H7 (cell line): ENCODE measurements around the gene NAV1. TPM values are rescaled to one million over a fixed set of nuclear protein-coding genes. Genes with fewer than 3 reads are reported as not detected.
"Not testable (repeated sequence)": the region's sequence is repeated elsewhere in the genome, so short reads cannot be mapped to it uniquely, and the experiment has no call there.

Source experiments
- DNase-seq: peaks from one replicate; pipeline ENCODE4 v3.0.0; 2012
- H3K27me3 ChIP-seq: 2 replicates; pipeline ENCODE4 v1.6.0; 2011; ENCODE audit warnings: mild to moderate bottlenecking, low read length; ENCODE audit not compliant: control insufficient read depth, insufficient read depth
- H3K36me3 ChIP-seq: replicated peaks from 2 replicates; pipeline ENCODE4 v1.5.1; 2011; ENCODE audit warnings: low read length; ENCODE audit not compliant: control insufficient read depth, insufficient read depth
- H3K4me3 ChIP-seq: 2 replicates; pipeline ENCODE4 v1.5.1; 2011; ENCODE audit warnings: low read depth, mild to moderate bottlenecking, control low read depth, low read length, moderate library complexity; ENCODE audit not compliant: insufficient read depth
- total RNA-seq: library from RNA; depleted of rRNA; stranded (reverse); fragments of >200 nt; shearing (Covaris generic); gene quantifications from 2 replicates; pipeline ENCODE4 v1.2.3, GENCODE V29; 2014

Gene NAV1
- total RNA-seq, 1 experiment from 2014 or later, result 13.2 TPM

DNA sequence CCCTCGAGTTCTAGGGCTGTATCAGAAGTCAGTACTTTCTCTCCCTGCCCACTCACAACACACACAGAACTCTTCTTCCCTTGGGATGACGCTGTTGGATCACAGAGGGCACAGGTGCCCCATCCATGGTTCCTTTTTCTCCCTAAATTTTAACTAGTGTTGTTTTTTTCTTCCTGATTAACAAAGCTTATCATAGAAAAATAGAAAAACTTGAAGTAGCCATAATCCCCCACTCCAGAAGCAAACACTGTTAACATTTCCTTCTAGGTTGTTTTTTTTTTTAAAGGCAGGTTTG is 27.5 kb downstream of the NAV1 start:
- no peaks in the 10 kb centered on the region for H3K36me3 ChIP-seq
- H3K27me3 ChIP-seq, result no peaks in the 10 kb centered on the region
- no peak for DNase-seq
- no peak overlapping the region for H3K4me3 ChIP-seq

DNA sequence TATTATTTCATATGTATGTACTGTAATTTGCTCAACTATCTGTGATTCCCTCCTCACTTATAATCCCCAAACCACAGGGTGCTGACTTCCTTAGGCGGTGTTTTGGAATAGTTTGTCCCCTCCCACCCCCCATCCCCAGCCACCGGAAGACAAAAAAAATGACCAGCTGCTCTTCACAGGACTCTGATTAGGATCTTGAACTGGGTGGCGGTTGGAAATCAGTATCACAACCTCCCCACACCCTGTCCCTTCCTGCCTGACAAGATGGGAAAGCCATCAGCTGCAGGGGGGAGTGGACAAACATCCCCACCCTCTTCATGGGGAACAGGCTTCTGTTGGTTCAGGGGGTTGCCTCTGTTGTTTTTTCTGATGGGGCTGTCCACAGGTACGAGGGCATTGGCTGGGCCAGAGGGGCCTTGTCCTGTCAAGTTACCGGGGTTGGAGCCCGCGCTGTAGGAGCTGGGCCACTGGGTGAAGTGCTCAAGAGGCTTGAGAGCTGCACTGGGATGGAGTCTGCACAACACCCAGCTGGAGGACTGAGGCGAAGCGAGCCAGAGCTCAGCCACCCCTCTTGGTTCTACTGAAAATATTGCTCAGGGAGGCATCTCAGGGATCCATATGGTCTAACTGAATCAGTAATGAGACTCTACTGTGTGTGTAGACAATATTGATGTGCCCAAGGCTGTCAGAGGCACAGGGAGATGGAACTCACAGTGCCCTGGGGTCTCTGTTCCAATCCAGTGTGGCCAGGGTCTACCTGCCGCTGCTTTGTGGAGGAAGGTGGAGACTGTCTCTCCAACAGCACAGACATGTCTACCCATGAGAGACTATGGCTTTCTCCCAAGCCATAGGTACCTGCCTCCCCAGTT is 28.2 kb downstream of the NAV1 start:
- Histone ChIP-seq H3K36me3 (no peaks in the 10 kb centered on the region), H3K4me3 (no peak overlapping the region)
- no peak for DNase-seq

DNA sequence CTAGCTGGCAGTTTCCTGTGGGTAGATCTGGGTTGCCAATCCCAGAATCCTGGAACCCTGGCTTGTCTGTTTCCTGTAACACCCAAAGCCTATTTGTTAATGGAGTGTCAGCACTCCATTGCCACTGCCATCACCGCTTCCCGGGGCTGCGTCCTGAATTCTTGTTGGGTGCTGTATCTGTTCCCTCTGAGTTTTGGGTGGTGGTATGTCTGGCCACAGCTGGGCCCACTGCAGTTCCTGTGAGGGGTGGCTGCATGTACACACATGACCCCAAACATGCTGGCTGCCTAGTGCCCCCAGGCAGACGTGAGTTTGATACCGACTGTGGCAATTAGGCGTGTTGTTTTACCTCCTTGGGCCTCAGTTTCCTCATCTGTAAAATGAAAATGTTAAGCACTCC is 29.3 kb downstream of the NAV1 start:
- DNase-seq, result no peak
- Histone ChIP-seq H3K36me3 (no peaks in the 10 kb centered on the region), H3K4me3 (no peak overlapping the region)

More for the DNA sequence above, 28.2 kb downstream of the NAV1 start:
- H3K27me3 ChIP-seq, result no peaks in the 10 kb centered on the region

DNA sequence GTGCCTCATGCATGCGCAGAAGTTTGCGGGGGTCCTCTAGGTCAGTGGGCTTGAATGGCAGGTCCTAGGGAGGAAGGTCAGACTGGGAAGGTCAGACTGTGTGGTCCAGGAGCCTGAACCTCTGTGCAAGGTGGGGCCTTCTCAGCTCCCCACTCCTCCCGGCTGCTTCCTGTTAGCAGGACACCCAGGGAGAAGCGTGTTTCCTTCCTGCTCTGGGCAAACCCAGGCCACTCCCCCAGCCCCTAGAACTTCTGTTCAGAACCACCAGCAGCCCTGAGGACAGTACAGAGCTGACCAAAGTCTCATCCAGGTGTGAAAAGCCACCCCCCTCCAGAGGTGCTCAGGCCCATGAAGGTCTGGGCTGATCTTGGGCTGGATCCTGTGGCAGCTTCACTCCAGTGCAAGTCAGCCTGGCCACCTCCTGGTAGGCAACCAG is 29.9 kb downstream of the NAV1 start:
- Histone ChIP-seq H3K4me3 (no peak overlapping the region), H3K27me3 (no peaks in the 10 kb centered on the region), H3K36me3 (no peaks in the 10 kb centered on the region)
- no peak for DNase-seq

More for the DNA sequence above, 29.3 kb downstream of the NAV1 start:
- H3K27me3 ChIP-seq, result no peaks in the 10 kb centered on the region

DNA sequence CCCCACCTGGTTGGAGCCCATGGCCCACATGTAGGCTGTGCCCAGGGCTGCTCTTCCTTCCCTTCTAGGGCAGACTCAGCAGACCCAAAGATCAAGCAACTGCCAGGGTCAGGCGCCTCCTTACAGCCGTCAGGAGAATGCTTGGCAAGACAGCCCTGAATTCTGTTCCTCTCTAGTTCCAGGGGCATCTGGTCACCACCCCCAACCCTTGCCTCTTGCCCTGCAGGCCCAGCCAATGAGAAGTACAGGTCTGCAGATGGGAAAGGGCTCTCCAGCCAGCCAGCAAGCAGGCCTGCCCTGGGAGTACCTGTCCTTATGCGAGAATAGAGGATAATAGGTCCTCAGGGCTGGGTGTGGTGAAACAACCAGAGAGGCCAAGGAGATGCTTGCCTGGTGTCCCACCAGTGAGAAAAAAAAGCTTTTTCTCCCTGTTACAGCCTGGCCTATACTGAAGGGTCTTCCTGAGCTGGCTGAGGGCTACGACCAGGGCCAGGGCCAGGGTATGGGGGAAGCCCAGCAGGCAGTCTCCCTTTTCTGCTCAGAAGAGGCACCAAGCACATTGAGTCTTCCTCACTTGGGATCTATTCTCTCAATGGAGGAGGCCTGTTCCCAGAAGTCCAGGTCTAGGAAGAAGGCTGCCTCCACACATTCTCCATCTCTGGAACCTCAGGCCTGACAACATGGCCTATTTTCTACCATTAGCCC is 31.4 kb downstream of the NAV1 start:
- H3K4me3 ChIP-seq, result no peak overlapping the region
- H3K27me3 ChIP-seq, result no peaks in the 10 kb centered on the region
- peak; percentile 13 for DNase-seq
- H3K36me3 ChIP-seq, result no peaks in the 10 kb centered on the region

DNA sequence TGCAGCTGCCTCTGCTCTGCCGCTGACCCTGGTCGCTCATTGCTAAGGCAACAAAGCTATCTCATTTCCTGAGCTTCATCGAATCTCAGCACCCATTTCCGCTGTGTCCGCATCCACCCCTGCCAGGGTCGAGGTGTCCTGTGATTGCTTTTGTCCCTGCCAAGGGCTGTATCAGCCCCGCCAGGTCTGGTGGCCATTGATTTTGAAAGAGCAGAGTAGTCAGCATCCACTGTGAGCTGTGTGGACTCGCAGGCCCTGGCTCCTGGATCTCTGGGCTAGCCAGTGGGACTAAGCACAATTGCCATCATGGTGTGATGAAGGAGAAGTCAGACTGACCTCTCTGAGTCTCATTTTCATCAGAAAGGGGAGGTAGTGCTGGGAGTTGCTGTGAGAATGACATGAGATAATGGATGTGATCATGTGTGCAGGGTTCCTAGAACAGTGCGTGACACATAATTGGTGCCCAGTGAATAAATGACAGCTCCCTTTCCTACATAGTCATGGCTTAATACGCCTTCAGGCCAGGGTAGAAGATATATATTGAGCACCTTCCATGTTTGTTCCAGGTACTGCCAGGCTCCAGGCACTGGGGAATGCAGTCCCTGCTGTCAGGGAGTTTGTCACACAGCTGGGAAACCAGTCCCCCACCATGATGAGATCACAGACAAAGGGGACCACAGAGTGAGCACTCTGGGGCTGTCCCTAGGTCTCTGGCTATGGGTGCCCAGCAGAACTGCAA is 32.1 kb downstream of the NAV1 start:
- no peak overlapping the region for H3K4me3 ChIP-seq
- no peaks in the 10 kb centered on the region for H3K36me3 ChIP-seq
- no peaks in the 10 kb centered on the region for H3K27me3 ChIP-seq
- DNase-seq, result peak; percentile 6

DNA sequence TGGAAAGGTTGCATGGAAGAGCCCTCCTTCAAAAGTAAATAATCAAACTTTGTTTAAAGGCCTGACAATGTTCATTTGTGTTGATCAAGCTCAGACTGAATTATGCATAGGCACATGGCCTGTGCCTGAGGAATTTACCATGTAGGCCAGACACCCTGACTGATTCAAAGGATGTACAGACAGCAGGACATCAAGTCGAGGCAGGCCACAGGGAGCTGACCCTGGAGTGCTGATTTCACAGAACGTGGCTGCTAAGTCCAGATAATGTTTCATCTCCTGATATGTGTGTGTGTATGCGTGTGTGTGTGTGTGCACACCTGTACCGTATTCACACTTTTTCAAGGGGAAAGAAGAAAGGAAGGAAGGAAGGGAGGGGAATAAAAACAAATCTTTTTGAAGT is 34.1 kb downstream of the NAV1 start:
- Histone ChIP-seq H3K4me3 (no peak overlapping the region), H3K27me3 (no peaks in the 10 kb centered on the region), H3K36me3 (no peaks in the 10 kb centered on the region)
- peak; percentile 2 for DNase-seq

DNA sequence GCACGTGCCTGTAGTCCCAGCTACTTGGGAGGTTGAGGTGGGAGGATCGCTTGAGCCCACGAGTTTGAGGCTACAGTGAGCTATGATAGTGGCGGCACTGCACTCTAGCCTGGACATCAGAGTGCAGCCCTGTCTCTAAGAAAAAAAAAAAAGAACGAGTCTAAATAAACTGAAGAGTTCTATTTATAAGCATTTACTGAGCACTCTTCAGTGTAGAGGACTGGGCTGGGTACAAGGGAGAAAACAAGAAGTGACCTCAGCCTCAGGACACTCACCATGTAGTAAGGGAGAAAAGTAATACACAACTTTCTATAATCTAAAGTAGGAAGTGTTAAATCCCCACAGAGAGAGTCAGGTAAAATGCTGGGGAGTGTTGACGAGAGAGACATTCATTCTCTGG is 35.0 kb downstream of the NAV1 start:
- no peak overlapping the region for H3K4me3 ChIP-seq
- H3K27me3 ChIP-seq, result no peaks in the 10 kb centered on the region
- no peaks in the 10 kb centered on the region for H3K36me3 ChIP-seq
- DNase-seq, result no peak

DNA sequence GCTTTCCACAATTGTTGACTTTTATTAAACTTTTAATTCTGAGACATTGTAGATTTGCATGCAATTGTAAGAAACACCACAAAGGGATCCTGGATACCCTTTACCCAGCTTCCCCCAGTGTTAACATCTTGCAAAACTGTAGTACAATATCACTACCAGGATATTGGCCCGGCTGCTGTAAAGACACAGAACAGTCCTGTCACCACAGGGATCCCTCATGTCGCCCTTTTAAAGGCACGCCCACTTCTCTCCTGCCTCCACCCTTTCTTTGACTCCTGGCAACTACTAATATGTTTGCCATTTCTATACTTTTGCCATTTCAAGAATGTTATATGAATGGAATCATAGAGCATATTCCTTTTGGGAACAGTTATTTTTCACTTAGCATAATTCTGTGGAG is 37.0 kb downstream of the NAV1 start:
- H3K36me3 ChIP-seq, result no peaks in the 10 kb centered on the region
- no peaks in the 10 kb centered on the region for H3K27me3 ChIP-seq
- no peak overlapping the region for H3K4me3 ChIP-seq
- no peak for DNase-seq

DNA sequence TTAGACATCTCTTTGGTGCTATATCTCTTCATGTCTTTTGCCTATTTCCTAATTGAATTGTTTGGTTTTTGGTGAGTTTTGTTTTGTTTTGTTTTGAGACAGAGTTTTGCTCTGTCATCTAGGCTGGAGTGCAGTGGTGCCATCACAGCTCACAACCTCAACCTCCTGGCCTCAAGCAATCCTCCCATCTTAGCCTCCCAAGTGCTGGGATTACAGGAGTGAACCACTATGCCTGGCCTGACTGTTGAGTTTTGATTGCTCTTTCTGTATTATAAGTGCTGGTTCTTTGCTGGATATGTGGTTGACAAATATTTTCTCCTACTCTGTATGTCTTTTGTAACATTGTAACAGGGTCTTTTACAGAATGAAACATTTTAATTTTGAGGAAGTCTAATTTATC is 38.0 kb downstream of the NAV1 start:
- no peak overlapping the region for H3K4me3 ChIP-seq
- no peaks in the 10 kb centered on the region for H3K27me3 ChIP-seq
- no peak for DNase-seq
- no peaks in the 10 kb centered on the region for H3K36me3 ChIP-seq

DNA sequence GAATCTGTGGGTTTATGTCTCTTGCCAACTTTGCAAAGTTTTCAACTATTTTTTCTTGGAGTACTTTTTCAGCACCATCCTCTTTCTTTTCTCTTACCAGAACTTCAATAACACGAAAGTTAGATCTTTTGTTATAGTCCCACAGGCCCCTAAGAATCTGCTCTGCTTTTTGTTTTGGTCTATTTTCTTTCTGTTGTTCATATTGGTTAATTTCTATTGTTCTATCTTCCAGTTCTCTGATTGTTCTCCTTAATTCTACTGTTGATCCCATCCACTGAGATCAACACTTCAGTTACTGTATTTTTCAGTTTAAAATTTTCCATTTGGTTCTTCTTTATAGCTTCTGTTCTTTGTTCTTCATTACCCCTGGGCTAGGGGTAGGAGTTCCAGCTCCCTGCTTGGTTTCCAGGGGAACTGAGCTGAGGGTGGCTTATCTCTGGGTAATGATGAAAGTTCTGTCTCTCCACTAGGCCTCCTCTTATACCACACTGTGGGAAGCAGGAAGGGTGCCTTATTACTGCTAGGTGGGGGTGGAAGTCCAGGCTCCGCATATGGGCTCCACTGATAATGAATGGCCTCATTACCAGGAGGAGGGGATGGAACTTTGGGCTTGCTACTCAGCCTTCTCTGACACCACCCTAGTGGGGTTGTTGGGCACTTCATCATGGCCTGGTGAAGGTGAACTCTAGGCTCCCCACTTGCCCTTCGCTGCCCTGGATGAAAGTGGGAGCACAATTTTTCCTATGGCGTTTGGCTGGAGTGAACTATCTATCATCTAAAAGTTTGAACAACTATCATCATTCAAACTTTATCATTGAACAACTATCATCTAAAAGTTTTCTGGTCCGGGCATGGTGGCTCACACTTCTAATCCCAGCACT is 39.3 kb downstream of the NAV1 start:
- DNase-seq, result no peak
- H3K27me3 ChIP-seq, result no peaks in the 10 kb centered on the region
- no peak overlapping the region for H3K4me3 ChIP-seq
- H3K36me3 ChIP-seq, result no peaks in the 10 kb centered on the region

DNA sequence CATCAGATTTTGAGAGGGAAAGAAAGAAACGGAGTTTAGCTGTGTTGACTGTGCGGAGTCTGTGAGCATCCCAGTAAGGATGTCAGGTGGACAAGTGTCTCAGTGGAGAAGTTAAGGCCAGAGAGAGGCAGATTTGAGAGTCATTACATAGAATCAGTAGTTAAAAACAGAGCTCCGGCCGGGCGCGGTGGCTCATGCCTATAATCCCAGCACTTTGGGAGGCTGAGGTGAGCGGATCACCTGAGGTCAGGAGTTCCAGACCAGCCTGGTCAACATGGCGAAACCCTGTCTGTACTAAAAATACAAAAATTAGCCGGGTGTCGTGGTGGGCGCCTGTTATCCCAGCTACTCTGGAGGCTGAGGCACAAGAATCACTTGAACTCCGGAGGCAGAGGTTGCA is 42.4 kb downstream of the NAV1 start:
- H3K27me3 ChIP-seq, H3K4me3 ChIP-seq, H3K36me3 ChIP-seq, DNase-seq: not testable (repeated sequence)

DNA sequence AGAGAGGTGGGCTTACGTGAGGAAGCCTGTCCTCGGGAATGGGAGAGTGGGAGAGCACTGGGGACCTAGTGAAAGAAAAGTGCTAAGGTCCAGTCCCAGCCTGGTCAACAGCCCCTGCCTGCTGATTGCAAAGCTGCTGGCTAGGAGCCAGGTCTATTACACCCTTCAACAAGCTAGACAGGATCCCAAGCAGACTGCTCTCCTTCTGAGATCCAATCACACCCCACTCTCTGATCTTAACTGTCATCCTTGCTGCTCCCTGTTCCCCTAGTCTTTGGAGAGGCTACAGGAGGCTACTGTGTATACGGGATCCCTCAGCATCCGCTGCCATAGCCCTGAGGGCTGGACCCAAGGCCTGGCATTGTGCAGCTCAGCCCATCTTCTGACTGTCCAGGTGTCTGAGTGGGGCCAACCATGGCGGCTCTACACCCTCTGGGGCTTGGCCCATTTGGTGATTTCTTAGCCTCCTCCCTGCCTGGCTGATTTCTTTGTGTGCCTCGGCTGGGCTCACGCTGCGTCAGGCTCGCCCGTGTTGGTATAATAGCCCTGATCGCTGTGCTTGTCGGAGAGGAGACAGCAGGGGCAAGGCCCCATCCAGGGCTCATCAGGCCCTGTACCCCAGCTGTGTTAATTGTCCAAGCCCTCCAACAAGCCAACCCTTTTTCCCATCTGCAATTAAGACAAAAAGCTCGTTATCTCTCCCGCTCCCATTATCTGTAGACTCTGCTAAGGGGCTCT is 43.9 kb downstream of the NAV1 start:
- no peak for DNase-seq
- Histone ChIP-seq H3K4me3 (no peak overlapping the region), H3K27me3 (no peaks in the 10 kb centered on the region; the same call in 1 of the 2 replicates), H3K36me3 (no peaks in the 10 kb centered on the region)
